GM12878 (cell line): ENCODE results near the gene DUT. TPM values are rescaled to one million over a fixed set of nuclear protein-coding genes. Genes with fewer than 3 reads are reported as not detected.

ENCODE experiments used
- ATAC-seq: fragments of 200-7000 bp; cut with Tn5 transposase; 3 replicates; pipeline ENCODE4 v1.9.1; 2020; ENCODE audit warnings: mild to moderate bottlenecking, moderate library complexity
- BruUV-seq: library from RNA; stranded (reverse); fragments of 400-500 nt; replicated peaks from 2 replicates; lab custom pipeline; 2021; lab: Mats Ljungman, UMichigan
- CTCF ChIA-PET: fragments of 300-600 bp; sonication (Branson Sonifier 250); formaldehyde crosslinking; extraction: SDS; loops from one replicate; lab custom pipeline; 2021; ENCODE audit warnings: inconsistent platforms; lab: Yijun Ruan, JAX
- POLR2A ChIA-PET: fragments of 350-600 bp; formaldehyde crosslinking; extraction: SDS; loops from one replicate; lab custom pipeline; 2021; ENCODE audit warnings: inconsistent platforms; lab: Charles Lee
- RAD21 ChIA-PET: fragments of 300-600 bp; sonication (Branson Sonifier 250); formaldehyde crosslinking; loops from one replicate; lab custom pipeline; 2023; ENCODE audit warnings: antibody characterized with exemption; ENCODE audit not compliant: unreplicated experiment; lab: Charles Lee
- SMC1A ChIA-PET: fragments of 300-600 bp; sonication (Branson Sonifier 250); formaldehyde crosslinking; loops from one replicate; lab custom pipeline; 2023; ENCODE audit not compliant: unreplicated experiment, uncharacterized antibody; lab: Charles Lee
- DNase-seq: peaks from one replicate; pipeline ENCODE4 v3.0.0-alpha.2; 2011; ENCODE audit warnings: low read depth, low spot score
- FAIRE-seq: peaks from 3 replicates; lab custom pipeline; 2011; peaks lifted over from hg19 to GRCh38; lab: Jason Lieb, UNC
- H2AFZ ChIP-seq: 2 replicates; pipeline ENCODE4 v1.6.0; 2011; ENCODE audit warnings: low read depth, low read length, control low read depth; ENCODE audit not compliant: control insufficient read depth
- H3K27ac ChIP-seq: 2 replicates; pipeline ENCODE4 v1.5.1; 2011; ENCODE audit warnings: control low read depth; ENCODE audit not compliant: control insufficient read depth, insufficient read depth
- H3K27me3 ChIP-seq, 2 experiments: replicated peaks in 1 of 2; 2 replicates each; pipeline versions ENCODE4 v1.6.0 to v1.6.1; 2011; ENCODE audit warnings: low read length in 1 of 2; ENCODE audit not compliant: control insufficient read depth in 2 of 2, insufficient read depth in 2 of 2
- H3K36me3 ChIP-seq, 2 experiments: 2 replicates each; pipeline ENCODE4 v1.5.1; 2011; ENCODE audit warnings: low read length in 1 of 2; ENCODE audit not compliant: control insufficient read depth in 2 of 2, insufficient read depth in 2 of 2
- H3K4me1 ChIP-seq: 2 replicates; pipeline ENCODE4 v1.6.1; 2011; ENCODE audit warnings: mild to moderate bottlenecking, low read length, moderate library complexity, mixed read lengths; ENCODE audit not compliant: control insufficient read depth, insufficient read depth
- H3K4me2 ChIP-seq: 2 replicates; pipeline ENCODE4 v1.6.0; 2011; ENCODE audit warnings: control low read depth; ENCODE audit not compliant: control insufficient read depth, insufficient read depth
- H3K4me3 ChIP-seq: fragments of 200-600 bp; sonication (generic); 2 replicates; pipeline ENCODE4 v1.5.1; 2016
- H3K79me2 ChIP-seq: 2 replicates; pipeline ENCODE4 v1.6.0; 2011; ENCODE audit warnings: low read length; ENCODE audit not compliant: control insufficient read depth, insufficient read depth
- H3K9ac ChIP-seq: 2 replicates; pipeline ENCODE4 v1.8.0; 2011; ENCODE audit warnings: low read length, control low read depth, mixed read lengths; ENCODE audit not compliant: control insufficient read depth, insufficient read depth
- H3K9me3 ChIP-seq: replicated peaks from 3 replicates; pipeline ENCODE4 v1.5.1; 2011; ENCODE audit warnings: mild to moderate bottlenecking, low read length; ENCODE audit not compliant: control insufficient read depth, insufficient read depth
- H4K20me1 ChIP-seq: 2 replicates; pipeline ENCODE4 v1.6.0; 2011; ENCODE audit not compliant: control insufficient read depth, insufficient read depth
- CBX5 ChIP-seq: sonication (generic); IDR thresholded peaks from 2 replicates; pipeline ENCODE4 v1.6.1; 2016; ENCODE audit warnings: low read depth, moderate library complexity, mild to moderate bottlenecking, inconsistent platforms
- FOXK2 ChIP-seq: fragments of 450-650 bp; IDR thresholded peaks from 2 replicates; pipeline ENCODE4 v1.6.1; 2017; ENCODE audit warnings: mild to moderate bottlenecking, moderate library complexity
- IKZF1 ChIP-seq: fragments of 450-650 bp; conservative IDR thresholded peaks from 2 replicates; pipeline ENCODE4 v1.6.1; 2017; ENCODE audit warnings: antibody characterized with exemption, mild to moderate bottlenecking
- SP1 ChIP-seq: IDR thresholded peaks from one replicate; pipeline ENCODE4 v1.6.1; 2011; ENCODE audit warnings: low read depth, low read length
- SPI1 ChIP-seq: IDR thresholded peaks from 2 replicates; pipeline ENCODE4 v1.6.1; 2011; ENCODE audit warnings: low read depth, mild to moderate bottlenecking, low read length, moderate library complexity, borderline replicate concordance; ENCODE audit not compliant: insufficient read depth
- SUZ12 ChIP-seq: fragments of 200-600 bp; sonication (generic); IDR thresholded peaks from one replicate; pipeline ENCODE4 v1.6.1; 2018; ENCODE audit warnings: antibody characterized with exemption, mild to moderate bottlenecking; ENCODE audit not compliant: unreplicated experiment
- ZBED1 ChIP-seq: IDR thresholded peaks from 2 replicates; pipeline ENCODE4 v1.6.1; 2016; ENCODE audit warnings: borderline replicate concordance
- ZBTB40 ChIP-seq: fragments of 450-650 bp; IDR thresholded peaks from 2 replicates; pipeline ENCODE4 v1.6.1; 2016; ENCODE audit warnings: mild to moderate bottlenecking, moderate library complexity, borderline replicate concordance
- WGBS: methylation state at CpG from one replicate; pipeline ENCODE4 v1.1.6; 2016; ENCODE audit warnings: low lambda C conversion rate; ENCODE audit not compliant: insufficient replicate concordance, insufficient coverage; ENCODE audit errors: missing lambda C conversion rate; 5-methylcytosine and 5-hydroxymethylcytosine counted together
- in situ Hi-C: fragments of 300-500 bp; cut with MboI; formaldehyde crosslinking; loops from 9 replicates; pipeline ENCODE4 v1.14.3; 2018; ENCODE audit warnings: mixed read lengths
- intact Hi-C: fragments of 100-400 bp; cut with micrococcal nuclease; formaldehyde crosslinking; loops from one replicate; pipeline ENCODE4 v1.14.2; 2022; ENCODE audit not compliant: unreplicated experiment
- polyA plus RNA-seq, 11 experiments: library from polyadenylated mRNA; depleted of rRNA in 4 of 11; unstranded in 6 of 11; stranded (reverse) in 5 of 11; fragments of >200 nt; fragmentation: Nextera tagmentation in 4 of 11; fragmentation: Illumina TruSeq in 1 of 11; extraction: Ambion mirVana in 4 of 11; extraction: Trizol in 1 of 11; gene quantifications; 1 replicate in 1 of 11; 2 replicates in 10 of 11; pipeline versions ENCODE4 v1.2.1 to v1.2.3, GENCODE V29; 2011 to 2016; ENCODE audit warnings: inconsistent platforms in 2 of 11, missing spikeins in 2 of 11, low read depth in 1 of 11
- total RNA-seq, 4 experiments: library from RNA; depleted of rRNA in 3 of 4; stranded (reverse); fragments of >200 nt in 3 of 4; fragmentation: Illumina TruSeq in 1 of 4; extraction: Trizol in 1 of 4; gene quantifications; 2 replicates each; pipeline versions ENCODE4 v1.2.1 to v1.2.3, GENCODE V29; 2013 to 2021
- TF ChIP-seq, protein P1 (sequence below): IDR thresholded peaks from 2 replicates; pipeline ENCODE4 v1.6.1; 2012; ENCODE audit warnings: mild to moderate bottlenecking, low read depth, low read length
- TF ChIP-seq, protein P2 (sequence below): fragments of 450-650 bp; IDR thresholded peaks from 2 replicates; pipeline ENCODE4 v1.6.1; 2017; ENCODE audit warnings: borderline replicate concordance
- TF ChIP-seq, protein P3 (sequence below): fragments of 450-650 bp; conservative IDR thresholded peaks from 2 replicates; pipeline ENCODE4 v1.6.1; 2017; ENCODE audit warnings: mild to moderate bottlenecking, moderate library complexity

DUT gene
- total and polyA plus RNA-seq, 10 of the 15 experiments (the other 5 are each of a cell fraction or from before 2014, with no cell fraction given): 20.1 to 452 (median 149) TPM

- Histone ChIP-seq H3K9ac (peak overlapping the region; percentile 92), H4K20me1 (no peaks in the 10 kb centered on the region), H3K4me1 (peaks cover 3% of the 10 kb centered on the region; the same call in 1 of the 2 replicates), H3K36me3 (peaks cover 0 to 6% of the 10 kb centered on the region in 2 experiments; a peak in 2 of 4 replicates), H3K27me3 (no peaks in the 10 kb centered on the region), H3K9me3 (no peaks in the 10 kb centered on the region), H3K4me3 (peak overlapping the region; percentile 91), H3K4me2 (peak overlapping the region; percentile 89), H3K79me2 (peaks cover 56% of the 10 kb centered on the region), H2AFZ (no peak overlapping the region), H3K27ac (peak overlapping the region; percentile 89)
- ChIA-PET CTCF (interaction anchor here (1.3 to 6.6 kb wide), 2 partner anchors 9 to 23 kb away, joined by 3 to 123 read pairs; no protein-coding TSS in a partner anchor), RAD21 (interaction anchor here (0.8 to 1.1 kb wide), 3 partner anchors 45 to 545 kb away, joined by 3 read pairs; partner anchors contain the start of genes CEP152 and EID1), SMC1A (interaction anchor here (1.0 to 2.3 kb wide), 3 partner anchors 9 to 23 kb away, joined by 3 to 10 read pairs (median 3); no protein-coding TSS in a partner anchor), POLR2A (interaction anchor here (1.0 kb wide), 1 partner anchor 179 kb away, joined by 4 read pairs; no protein-coding TSS in a partner anchor)
- FAIRE-seq (no peak), ATAC-seq (no peak), DNase-seq (no peak)
- intact Hi-C loops (loop anchor here (10.0 kb wide), 1 partner anchor 1292 kb away; the partner anchor contains the start of genes DTWD1 and FAM227B), in situ Hi-C loops (loop anchor here (25.0 kb wide), 1 partner anchor 1280 kb away; the partner anchor contains the start of genes DTWD1 and FAM227B)
- 3% methylated on average over 9 of the region's 9 CpGs for WGBS
- TF ChIP-seq ZBTB40 (no peak), ZBED1 (no peak), IKZF1 (no peak), SPI1 (no peak), SP1 (no peak), SUZ12 (no peak), FOXK2 (no peak), CBX5 (no peak)
- TF ChIP-seq, protein P1, sequence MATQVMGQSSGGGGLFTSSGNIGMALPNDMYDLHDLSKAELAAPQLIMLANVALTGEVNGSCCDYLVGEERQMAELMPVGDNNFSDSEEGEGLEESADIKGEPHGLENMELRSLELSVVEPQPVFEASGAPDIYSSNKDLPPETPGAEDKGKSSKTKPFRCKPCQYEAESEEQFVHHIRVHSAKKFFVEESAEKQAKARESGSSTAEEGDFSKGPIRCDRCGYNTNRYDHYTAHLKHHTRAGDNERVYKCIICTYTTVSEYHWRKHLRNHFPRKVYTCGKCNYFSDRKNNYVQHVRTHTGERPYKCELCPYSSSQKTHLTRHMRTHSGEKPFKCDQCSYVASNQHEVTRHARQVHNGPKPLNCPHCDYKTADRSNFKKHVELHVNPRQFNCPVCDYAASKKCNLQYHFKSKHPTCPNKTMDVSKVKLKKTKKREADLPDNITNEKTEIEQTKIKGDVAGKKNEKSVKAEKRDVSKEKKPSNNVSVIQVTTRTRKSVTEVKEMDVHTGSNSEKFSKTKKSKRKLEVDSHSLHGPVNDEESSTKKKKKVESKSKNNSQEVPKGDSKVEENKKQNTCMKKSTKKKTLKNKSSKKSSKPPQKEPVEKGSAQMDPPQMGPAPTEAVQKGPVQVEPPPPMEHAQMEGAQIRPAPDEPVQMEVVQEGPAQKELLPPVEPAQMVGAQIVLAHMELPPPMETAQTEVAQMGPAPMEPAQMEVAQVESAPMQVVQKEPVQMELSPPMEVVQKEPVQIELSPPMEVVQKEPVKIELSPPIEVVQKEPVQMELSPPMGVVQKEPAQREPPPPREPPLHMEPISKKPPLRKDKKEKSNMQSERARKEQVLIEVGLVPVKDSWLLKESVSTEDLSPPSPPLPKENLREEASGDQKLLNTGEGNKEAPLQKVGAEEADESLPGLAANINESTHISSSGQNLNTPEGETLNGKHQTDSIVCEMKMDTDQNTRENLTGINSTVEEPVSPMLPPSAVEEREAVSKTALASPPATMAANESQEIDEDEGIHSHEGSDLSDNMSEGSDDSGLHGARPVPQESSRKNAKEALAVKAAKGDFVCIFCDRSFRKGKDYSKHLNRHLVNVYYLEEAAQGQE: no peak
- TF ChIP-seq, protein P2, sequence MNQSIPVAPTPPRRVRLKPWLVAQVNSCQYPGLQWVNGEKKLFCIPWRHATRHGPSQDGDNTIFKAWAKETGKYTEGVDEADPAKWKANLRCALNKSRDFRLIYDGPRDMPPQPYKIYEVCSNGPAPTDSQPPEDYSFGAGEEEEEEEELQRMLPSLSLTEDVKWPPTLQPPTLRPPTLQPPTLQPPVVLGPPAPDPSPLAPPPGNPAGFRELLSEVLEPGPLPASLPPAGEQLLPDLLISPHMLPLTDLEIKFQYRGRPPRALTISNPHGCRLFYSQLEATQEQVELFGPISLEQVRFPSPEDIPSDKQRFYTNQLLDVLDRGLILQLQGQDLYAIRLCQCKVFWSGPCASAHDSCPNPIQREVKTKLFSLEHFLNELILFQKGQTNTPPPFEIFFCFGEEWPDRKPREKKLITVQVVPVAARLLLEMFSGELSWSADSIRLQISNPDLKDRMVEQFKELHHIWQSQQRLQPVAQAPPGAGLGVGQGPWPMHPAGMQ: no peak
- TF ChIP-seq, protein P3, sequence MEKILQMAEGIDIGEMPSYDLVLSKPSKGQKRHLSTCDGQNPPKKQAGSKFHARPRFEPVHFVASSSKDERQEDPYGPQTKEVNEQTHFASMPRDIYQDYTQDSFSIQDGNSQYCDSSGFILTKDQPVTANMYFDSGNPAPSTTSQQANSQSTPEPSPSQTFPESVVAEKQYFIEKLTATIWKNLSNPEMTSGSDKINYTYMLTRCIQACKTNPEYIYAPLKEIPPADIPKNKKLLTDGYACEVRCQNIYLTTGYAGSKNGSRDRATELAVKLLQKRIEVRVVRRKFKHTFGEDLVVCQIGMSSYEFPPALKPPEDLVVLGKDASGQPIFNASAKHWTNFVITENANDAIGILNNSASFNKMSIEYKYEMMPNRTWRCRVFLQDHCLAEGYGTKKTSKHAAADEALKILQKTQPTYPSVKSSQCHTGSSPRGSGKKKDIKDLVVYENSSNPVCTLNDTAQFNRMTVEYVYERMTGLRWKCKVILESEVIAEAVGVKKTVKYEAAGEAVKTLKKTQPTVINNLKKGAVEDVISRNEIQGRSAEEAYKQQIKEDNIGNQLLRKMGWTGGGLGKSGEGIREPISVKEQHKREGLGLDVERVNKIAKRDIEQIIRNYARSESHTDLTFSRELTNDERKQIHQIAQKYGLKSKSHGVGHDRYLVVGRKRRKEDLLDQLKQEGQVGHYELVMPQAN: no peak
- BruUV-seq: TSS peak; percentile 61
These were observed 1.4 kb downstream of the DUT start for GRCh38 chr15:48332642-48333034.
